H9 (cell line): Measurements from ENCODE around the gene DNMT3L. TPM values are rescaled to one million over a fixed set of nuclear protein-coding genes. Genes with fewer than 3 reads are reported as not detected.

Source experiments
- DNase-seq: peaks from one replicate; pipeline ENCODE4 v3.0.0-alpha.2; 2017
- H2AFZ ChIP-seq: one replicate; pipeline ENCODE4 v1.6.1; 2013; ENCODE audit warnings: mild to moderate bottlenecking, low read length, control low read depth, moderate library complexity
- H2AK5ac ChIP-seq: 2 replicates; pipeline ENCODE4 v1.6.1; 2013; ENCODE audit warnings: low read length, control low read depth, mixed read lengths; ENCODE audit not compliant: insufficient read length
- H2BK120ac ChIP-seq: one replicate; pipeline ENCODE4 v1.6.1; 2013; ENCODE audit warnings: low read depth, mild to moderate bottlenecking, low read length, control low read depth, inconsistent platforms; ENCODE audit not compliant: poor library complexity, severe bottlenecking
- H2BK12ac ChIP-seq: 2 replicates; pipeline ENCODE4 v1.6.1; 2013; ENCODE audit warnings: low read length, control low read depth, mixed read lengths, low read depth; ENCODE audit not compliant: insufficient read length
- H2BK15ac ChIP-seq: 2 replicates; pipeline ENCODE4 v1.6.1; 2013; ENCODE audit warnings: low read depth, low read length, control low read depth
- H2BK20ac ChIP-seq: one replicate; pipeline ENCODE4 v1.6.1; 2013; ENCODE audit warnings: low read depth, mild to moderate bottlenecking, low read length, control low read depth, inconsistent platforms; ENCODE audit not compliant: poor library complexity, severe bottlenecking
- H2BK5ac ChIP-seq: 2 replicates; pipeline ENCODE4 v1.6.1; 2013; ENCODE audit warnings: low read length, control low read depth, mixed read lengths; ENCODE audit not compliant: insufficient read length
- H3K14ac ChIP-seq: 2 replicates; pipeline ENCODE4 v1.6.1; 2013; ENCODE audit warnings: low read length, control low read depth; ENCODE audit not compliant: insufficient read depth
- H3K18ac ChIP-seq: 2 replicates; pipeline ENCODE4 v1.6.1; 2013; ENCODE audit warnings: low read depth, mild to moderate bottlenecking, mixed read lengths, low read length, control low read depth; ENCODE audit not compliant: insufficient read length
- H3K23ac ChIP-seq: 2 replicates; pipeline ENCODE4 v1.6.1; 2013; ENCODE audit warnings: low read length, control low read depth, mixed read lengths, low read depth; ENCODE audit not compliant: insufficient read length
- H3K23me2 ChIP-seq: 2 replicates; pipeline ENCODE4 v1.6.1; 2013; ENCODE audit warnings: low read depth, mild to moderate bottlenecking, mixed read lengths, low read length, control low read depth; ENCODE audit not compliant: insufficient read length, poor library complexity, severe bottlenecking
- H3K27ac ChIP-seq: 2 replicates; pipeline ENCODE4 v1.5.1; 2013; ENCODE audit warnings: low read length, control low read depth, mixed read lengths, low read depth; ENCODE audit not compliant: insufficient read length
- H3K27me3 ChIP-seq: 2 replicates; pipeline ENCODE4 v1.6.1; 2013; ENCODE audit warnings: low read length, control low read depth, inconsistent platforms; ENCODE audit not compliant: insufficient read depth
- H3K4ac ChIP-seq: 2 replicates; pipeline ENCODE4 v1.6.1; 2013; ENCODE audit warnings: low read depth, mild to moderate bottlenecking, control low read depth, inconsistent platforms, low read length, moderate library complexity
- H3K4me1 ChIP-seq: 2 replicates; pipeline ENCODE4 v1.6.1; 2013; ENCODE audit warnings: low read length, control low read depth, inconsistent platforms; ENCODE audit not compliant: insufficient read depth
- H3K4me2 ChIP-seq: 2 replicates; pipeline ENCODE4 v1.6.1; 2013; ENCODE audit warnings: low read length, control low read depth, mixed read lengths; ENCODE audit not compliant: insufficient read length, insufficient read depth
- H3K56ac ChIP-seq: 2 replicates; pipeline ENCODE4 v1.6.1; 2013; ENCODE audit warnings: low read depth, mild to moderate bottlenecking, mixed read lengths, low read length, control low read depth; ENCODE audit not compliant: insufficient read length
- H3K79me1 ChIP-seq: 2 replicates; pipeline ENCODE4 v1.6.1; 2013; ENCODE audit warnings: low read depth, mild to moderate bottlenecking, moderate library complexity, low read length, control low read depth, inconsistent platforms; ENCODE audit not compliant: insufficient read depth, poor library complexity, severe bottlenecking
- H3K79me2 ChIP-seq: 2 replicates; pipeline ENCODE4 v1.6.1; 2013; ENCODE audit warnings: low read length, control low read depth, inconsistent platforms; ENCODE audit not compliant: insufficient read depth
- H3K9ac ChIP-seq: 2 replicates; pipeline ENCODE4 v1.6.1; 2013; ENCODE audit warnings: low read length, control low read depth, mixed read lengths; ENCODE audit not compliant: insufficient read length; ENCODE audit errors: extremely low read depth
- H3K9me3 ChIP-seq: one replicate; pipeline ENCODE4 v1.6.1; 2013; ENCODE audit warnings: low read depth, low read length, inconsistent platforms; ENCODE audit not compliant: control insufficient read depth
- H3T11ph ChIP-seq: one replicate; pipeline ENCODE4 v1.6.1; 2013; ENCODE audit warnings: mild to moderate bottlenecking, low read length, control low read depth, inconsistent platforms
- H4K20me1 ChIP-seq: one replicate; pipeline ENCODE4 v1.6.1; 2013; ENCODE audit not compliant: control insufficient read depth, insufficient read length, insufficient read depth
- H4K5ac ChIP-seq: 2 replicates; pipeline ENCODE4 v1.6.1; 2013; ENCODE audit warnings: low read depth, mild to moderate bottlenecking, mixed read lengths, low read length, control low read depth; ENCODE audit not compliant: insufficient read length
- H4K8ac ChIP-seq: replicated peaks from 2 replicates; pipeline ENCODE4 v1.6.1; 2013; ENCODE audit warnings: low read length, control low read depth, mixed read lengths, low read depth; ENCODE audit not compliant: insufficient read length
- H4K91ac ChIP-seq: 2 replicates; pipeline ENCODE4 v1.6.1; 2013; ENCODE audit warnings: low read depth, mild to moderate bottlenecking, moderate library complexity, mixed read lengths, low read length, control low read depth; ENCODE audit not compliant: insufficient read length
- H3K27ac Mint-ChIP-seq, 3 experiments: 2 replicates in 2 of 3; 3 replicates in 1 of 3; pipeline ENCODE4 v1.8.0; 2020 to 2021; ENCODE audit warnings: mixed read lengths in 3 of 3, mild to moderate bottlenecking in 1 of 3, moderate library complexity in 1 of 3
- H3K27me3 Mint-ChIP-seq: 2 replicates; pipeline ENCODE4 v1.8.0; 2021; ENCODE audit warnings: low read depth, mild to moderate bottlenecking, moderate library complexity, mixed read lengths
- H3K36me3 Mint-ChIP-seq, 3 experiments: 2 replicates in 2 of 3; 3 replicates in 1 of 3; pipeline ENCODE4 v1.8.0; 2020 to 2021; ENCODE audit warnings: low read depth in 3 of 3, mixed read lengths in 3 of 3; ENCODE audit not compliant: insufficient read depth in 1 of 3
- H3K4me1 Mint-ChIP-seq, 2 experiments: 2 replicates each; pipeline ENCODE4 v1.8.0; 2020; ENCODE audit warnings: mixed read lengths in 2 of 2
- H3K4me3 Mint-ChIP-seq, 2 experiments: 2 replicates in 1 of 2; 3 replicates in 1 of 2; pipeline ENCODE4 v1.8.0; 2020 to 2021; ENCODE audit warnings: mild to moderate bottlenecking in 2 of 2, mixed read lengths in 2 of 2, moderate library complexity in 1 of 2
- H3K9me3 Mint-ChIP-seq, 2 experiments: 2 replicates in 1 of 2; 3 replicates in 1 of 2; pipeline ENCODE4 v1.8.0; 2020; ENCODE audit warnings: mild to moderate bottlenecking in 2 of 2, mixed read lengths in 2 of 2, moderate library complexity in 1 of 2
- CTCF ChIP-seq: fragments of 200-600 bp; sonication (generic); conservative IDR thresholded peaks from 3 replicates; pipeline ENCODE4 v1.8.0; 2021; ENCODE audit warnings: antibody characterized with exemption, mild to moderate bottlenecking
- WGBS: extraction: QIAGEN DNeasy Blood & Tissue Kit; methylation state at CpG from one replicate; pipeline ENCODE4 v1.1.7; 2013; ENCODE audit warnings: missing lambda C conversion rate, low lambda C conversion rate, mixed read lengths; ENCODE audit not compliant: insufficient read length; ENCODE audit errors: extremely low coverage; 5-methylcytosine and 5-hydroxymethylcytosine counted together
- total RNA-seq: library from RNA; stranded (reverse); gene quantifications from 2 replicates; pipeline ENCODE4 v1.2.1, GENCODE V29; 2021

The DNMT3L gene
- total RNA-seq, 1 experiment from 2014 or later, result 0.77 TPM

GRCh38 chr21:44260791-44261631 lies 686 bp downstream of the DNMT3L start:
- no peak for DNase-seq
- H4K20me1 ChIP-seq, result no peaks in the 10 kb centered on the region
- Mint-ChIP-seq H3K27me3 (peaks cover 10% of the 10 kb centered on the region), H3K9me3 (no peaks in the 10 kb centered on the region), H3K27ac (no peak overlapping the region), H3K4me1 (peaks cover 5 to 6% of the 10 kb centered on the region in 2 experiments), H3K36me3 (no peaks in the 10 kb centered on the region; a peak in 1 of 7 replicates), H3K4me3 (no peak overlapping the region)
- no peak overlapping the region for H2BK12ac ChIP-seq
- no peak for TF ChIP-seq CTCF
- H2BK15ac ChIP-seq, result peak overlapping the region; percentile 43; the same call in 1 of the 2 replicates
- H2AFZ ChIP-seq, result no peak overlapping the region
- H3T11ph ChIP-seq, result no peak overlapping the region
- no peak overlapping the region for H4K91ac ChIP-seq
- H3K79me2 ChIP-seq, result no peaks in the 10 kb centered on the region
- H3K4me2 ChIP-seq, result no peak overlapping the region
- H3K23ac ChIP-seq, result no peak overlapping the region
- H2BK5ac ChIP-seq, result no peak overlapping the region
- no peaks in the 10 kb centered on the region for H3K23me2 ChIP-seq
- no peak overlapping the region for H2BK120ac ChIP-seq
- H3K9me3 ChIP-seq, result no peaks in the 10 kb centered on the region
- H3K14ac ChIP-seq, result no peak overlapping the region; the same call in 1 of the 2 replicates
- no peak overlapping the region for H3K18ac ChIP-seq
- no peaks in the 10 kb centered on the region; the same call in 1 of the 2 replicates for H3K4me1 ChIP-seq
- no peak overlapping the region for H2BK20ac ChIP-seq
- H3K4ac ChIP-seq, result no peak overlapping the region
- H3K27me3 ChIP-seq, result no peaks in the 10 kb centered on the region
- H4K5ac ChIP-seq, result no peak overlapping the region
- H3K56ac ChIP-seq, result no peak overlapping the region
- no peak overlapping the region for H4K8ac ChIP-seq
- no peak overlapping the region for H3K9ac ChIP-seq
- no CpG with 5 or more reads among the region's 19 CpGs for WGBS
- H3K79me1 ChIP-seq, result no peaks in the 10 kb centered on the region
- no peak overlapping the region for H2AK5ac ChIP-seq
- no peak overlapping the region for H3K27ac ChIP-seq
